Measurements from ENCODE around the gene ANXA10.

- TF ChIP-seq CTCF (IDR thresholded peaks at IDR 0.05) (no peak), EP300 (IDR thresholded peaks at IDR 0.05) (no peak)
Measured at GRCh38 chr4:168096407-168096784, 4.1 kb downstream of the ANXA10 start.
